HG03520 (cell line): ENCODE data around the gene BTG2.

Source experiments
- ATAC-seq: cut with Tn5 transposase; IDR thresholded peaks from one replicate; pipeline ENCODE4 v1.9.1; 2021; ENCODE audit warnings: mild to moderate bottlenecking, moderate library complexity; ENCODE audit not compliant: unreplicated experiment

The BTG2 gene

GRCh38 chr1:203275656-203276272 is 29.6 kb upstream of the BTG2 start:
- ATAC-seq, result no peak

- ATAC-seq, result no peak
Measured at GRCh38 chr1:203276408-203276807, 28.9 kb upstream of the BTG2 start.

GRCh38 chr1:203276916-203277545 is 28.3 kb upstream of the BTG2 start:
- ATAC-seq, result no peak

- no peak for ATAC-seq
Measured at GRCh38 chr1:203278082-203278884, 27.0 kb upstream of the BTG2 start.

- ATAC-seq, result no peak
Measured at GRCh38 chr1:203278885-203279406, 26.4 kb upstream of the BTG2 start.

GRCh38 chr1:203280061-203280460 is 25.3 kb upstream of the BTG2 start:
- ATAC-seq, result no peak

GRCh38 chr1:203281033-203281432 is 24.3 kb upstream of the BTG2 start:
- ATAC-seq, result no peak

- no peak for ATAC-seq
Measured at GRCh38 chr1:203281851-203282661, 23.3 kb upstream of the BTG2 start.

GRCh38 chr1:203282720-203283542 is 22.4 kb upstream of the BTG2 start:
- no peak for ATAC-seq

GRCh38 chr1:203283597-203283996 is 21.7 kb upstream of the BTG2 start:
- ATAC-seq, result no peak

- ATAC-seq, result no peak
Measured at GRCh38 chr1:203284411-203285123, 20.8 kb upstream of the BTG2 start.

GRCh38 chr1:203286161-203286984 is 18.9 kb upstream of the BTG2 start:
- no peak for ATAC-seq

GRCh38 chr1:203287109-203287893 is 18.0 kb upstream of the BTG2 start:
- peak; percentile 42 for ATAC-seq

- no peak for ATAC-seq
Measured at GRCh38 chr1:203287898-203288297, 17.4 kb upstream of the BTG2 start.

GRCh38 chr1:203288400-203288799 is 16.9 kb upstream of the BTG2 start:
- ATAC-seq, result no peak

GRCh38 chr1:203289281-203289981 is 15.9 kb upstream of the BTG2 start:
- ATAC-seq, result peak; percentile 44

- ATAC-seq, result no peak
Measured at GRCh38 chr1:203289982-203290260, 15.4 kb upstream of the BTG2 start.
